ENCODE measurements around the gene CPEB1.
"Not testable (repeated sequence)": the region's sequence is repeated elsewhere in the genome, so short reads cannot be mapped to it uniquely, and the experiment has no call there.

The CPEB1 gene

GRCh38 chr15:82649226-82649999 is 2.2 kb upstream of the CPEB1 start:
- DNase-seq (ENCODE audit: low read depth): no peak

DNA sequence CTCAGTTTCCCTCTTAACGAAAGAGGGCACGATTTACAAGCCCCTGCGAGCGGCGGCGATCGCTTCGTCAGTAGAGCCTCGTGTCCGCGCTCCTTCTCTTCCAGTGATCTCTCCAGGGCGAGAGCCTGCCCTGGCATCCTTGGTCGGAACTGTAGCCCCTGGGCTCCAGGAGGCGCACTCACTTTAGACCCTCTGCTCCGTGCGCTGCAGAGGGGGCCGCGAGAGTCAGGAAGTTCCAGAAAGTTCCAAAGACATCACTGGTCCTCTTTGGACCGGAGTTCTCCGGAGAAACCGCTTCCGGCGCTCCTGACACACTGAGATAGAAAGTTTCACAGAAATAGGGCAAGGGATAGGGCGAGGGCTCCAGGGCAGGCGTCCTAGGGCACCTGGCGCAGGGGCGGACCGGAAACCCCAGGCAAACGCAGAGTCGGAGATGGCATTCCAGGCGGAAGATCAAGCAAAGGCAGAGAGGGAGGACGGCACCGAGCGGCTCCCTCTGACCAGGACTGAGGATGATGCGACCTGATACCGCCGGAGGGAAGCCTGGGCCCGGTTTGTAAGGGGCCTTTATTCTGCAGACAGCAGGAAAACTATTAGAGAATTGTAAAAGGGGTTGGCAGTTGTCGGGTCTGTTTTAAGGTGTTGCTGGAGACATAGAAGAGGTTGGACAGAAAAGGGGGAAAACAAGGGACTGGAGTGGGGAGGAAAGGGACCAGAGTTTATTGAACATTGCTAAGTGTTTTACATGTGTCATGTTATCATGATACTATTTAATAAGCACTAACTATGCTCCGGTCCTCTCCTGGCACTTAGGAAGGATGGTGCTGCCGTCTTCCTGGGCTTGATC is 1.3 kb upstream of the CPEB1 start:
- no peak for DNase-seq (ENCODE audit: low read depth)

DNA sequence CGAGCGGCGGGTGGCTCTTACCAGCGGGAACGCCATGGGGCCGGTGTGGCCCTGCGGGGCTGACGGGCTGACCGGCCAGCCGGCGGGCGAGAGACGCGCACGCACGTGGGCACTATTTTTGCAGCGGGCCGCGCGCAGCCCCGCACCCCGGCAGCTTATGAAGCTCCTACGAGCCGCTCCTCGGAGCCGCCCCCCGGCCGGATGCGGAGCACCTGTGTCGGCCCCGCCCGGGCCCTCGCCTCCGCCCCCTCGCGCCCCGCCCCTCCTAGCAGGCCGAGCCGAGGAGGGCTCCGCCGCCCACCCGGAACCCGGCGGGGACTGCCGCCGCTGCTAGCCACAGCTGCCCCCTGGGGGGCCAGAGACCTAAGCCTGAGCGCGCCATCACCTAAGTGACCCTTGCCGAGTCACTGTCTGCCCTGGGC is 683 bp upstream of the CPEB1 start:
- DNase-seq (ENCODE audit: low read depth): no peak

DNA sequence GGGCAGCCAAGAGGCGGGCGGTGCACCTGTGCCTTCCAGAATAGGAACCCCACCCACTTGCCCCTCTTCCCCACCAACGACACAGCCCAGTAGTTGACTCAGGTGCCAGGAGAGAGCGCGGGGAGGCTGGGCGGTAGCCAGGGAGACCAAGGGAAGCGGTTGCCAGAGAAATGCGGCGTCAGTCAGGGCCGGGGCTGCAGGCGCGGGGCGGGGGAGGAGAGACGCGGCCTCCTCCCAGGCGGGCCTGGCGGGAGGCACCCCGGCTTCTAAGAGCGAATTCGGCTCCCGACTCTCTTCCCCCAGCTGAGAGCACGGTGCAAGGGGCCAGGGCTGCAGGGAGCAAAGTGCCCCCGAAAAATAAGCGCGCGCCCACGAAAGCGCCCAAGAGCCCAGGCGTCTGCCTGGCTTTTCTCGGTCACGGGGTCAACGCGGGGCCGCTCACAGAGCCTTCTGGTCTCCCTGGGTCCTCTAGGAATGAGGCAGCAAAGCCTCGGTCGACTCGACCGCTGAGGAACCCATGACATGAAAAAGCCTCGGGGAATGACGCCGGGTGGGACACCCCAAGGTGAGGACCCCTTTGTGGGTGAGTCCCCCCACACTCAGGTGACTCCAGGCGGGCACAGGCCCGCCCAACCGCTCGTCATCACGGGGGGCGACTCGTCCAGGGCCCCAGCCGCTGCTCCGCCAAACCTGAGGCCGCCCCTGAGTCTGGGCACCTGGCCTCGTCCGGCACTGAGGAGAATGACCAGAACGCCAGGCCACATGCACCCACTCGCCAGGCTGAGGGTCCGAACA is 716 bp downstream of the CPEB1 start:
- no peak for DNase-seq (ENCODE audit: low read depth)

DNA sequence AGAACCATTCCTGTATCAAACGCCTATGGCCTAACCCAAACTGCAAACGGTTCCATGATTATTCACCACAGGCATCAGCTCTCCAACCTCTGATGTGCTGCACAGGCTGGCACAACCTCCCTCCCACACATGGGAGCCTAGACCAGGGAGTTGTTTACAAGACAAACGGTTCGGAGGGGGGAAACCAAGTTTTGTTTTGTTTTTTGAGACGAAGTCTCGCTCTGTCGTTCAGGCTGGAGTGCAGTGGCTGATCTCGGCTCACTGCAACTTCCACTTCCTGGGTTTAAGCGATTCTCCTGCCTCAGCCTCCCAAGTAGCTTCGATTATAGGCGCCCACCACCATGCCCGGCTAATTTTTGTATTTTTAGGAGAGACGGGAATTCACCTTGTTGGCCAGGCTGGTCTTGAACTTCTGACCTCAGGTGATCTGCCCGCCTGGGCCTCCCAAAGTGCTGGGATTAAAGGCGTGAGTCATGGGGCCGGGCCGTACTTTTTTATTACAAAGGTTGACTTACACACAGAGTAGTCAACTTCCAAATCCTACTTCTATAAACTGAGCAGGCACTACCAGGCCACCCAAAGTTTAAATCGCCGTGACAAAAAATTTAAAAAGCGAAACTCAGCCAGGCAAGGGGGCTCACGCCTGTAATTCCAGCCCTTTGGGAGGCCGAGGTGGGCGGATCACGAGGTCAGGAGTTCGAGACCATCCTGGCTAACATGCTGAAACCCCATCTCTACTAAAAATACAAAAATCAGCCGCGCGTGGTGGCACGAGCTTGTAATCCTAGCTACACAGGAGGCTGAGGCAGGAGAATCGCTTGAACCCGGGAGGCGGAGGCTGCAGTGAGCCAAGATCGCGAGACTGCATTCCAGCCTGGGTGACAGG is 2.0 kb downstream of the CPEB1 start:
- not testable (repeated sequence) for DNase-seq (ENCODE audit: low read depth)

DNA sequence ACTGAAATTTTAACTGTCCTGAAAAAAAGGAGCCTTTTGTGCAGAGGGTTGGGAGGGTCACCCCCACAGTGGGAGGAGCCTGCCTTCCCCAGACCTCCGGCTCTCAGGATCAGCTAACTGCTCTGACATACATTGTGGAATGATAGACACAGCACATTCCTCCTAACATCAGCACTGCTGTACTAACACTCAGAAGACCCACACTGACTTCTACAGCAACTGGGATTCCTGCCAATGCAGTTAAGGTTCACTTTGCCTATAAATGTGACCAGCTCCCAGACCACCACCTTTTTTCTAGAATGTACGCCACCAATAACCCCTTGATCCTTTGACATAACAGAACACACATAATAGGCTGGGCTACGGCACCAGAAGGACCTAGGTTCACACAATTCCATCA is 3.2 kb downstream of the CPEB1 start:
- no peak for DNase-seq (ENCODE audit: low read depth)

DNA sequence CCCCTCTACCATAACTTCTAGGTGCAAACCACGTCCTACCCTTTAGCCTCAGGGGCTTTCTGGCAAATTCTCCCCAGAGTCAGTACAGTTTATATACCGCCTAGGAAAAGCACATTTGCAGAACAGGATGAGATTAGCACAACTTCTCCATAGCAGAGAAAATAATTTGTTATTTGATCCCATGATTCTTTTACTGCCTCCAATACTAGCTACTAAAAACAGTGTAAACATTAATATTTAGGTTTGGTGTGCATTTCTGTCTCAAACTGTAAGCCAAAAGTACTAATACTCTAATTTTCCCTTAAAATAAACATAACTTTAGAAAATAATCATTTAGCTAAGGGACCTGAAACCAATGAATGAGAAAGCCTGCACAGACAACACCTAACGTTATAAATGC is 4.5 kb downstream of the CPEB1 start:
- DNase-seq (ENCODE audit: low read depth): no peak

- DNase-seq (ENCODE audit: low read depth): no peak
These were observed 5.9 kb downstream of the CPEB1 start for GRCh38 chr15:82641129-82641798.

DNA sequence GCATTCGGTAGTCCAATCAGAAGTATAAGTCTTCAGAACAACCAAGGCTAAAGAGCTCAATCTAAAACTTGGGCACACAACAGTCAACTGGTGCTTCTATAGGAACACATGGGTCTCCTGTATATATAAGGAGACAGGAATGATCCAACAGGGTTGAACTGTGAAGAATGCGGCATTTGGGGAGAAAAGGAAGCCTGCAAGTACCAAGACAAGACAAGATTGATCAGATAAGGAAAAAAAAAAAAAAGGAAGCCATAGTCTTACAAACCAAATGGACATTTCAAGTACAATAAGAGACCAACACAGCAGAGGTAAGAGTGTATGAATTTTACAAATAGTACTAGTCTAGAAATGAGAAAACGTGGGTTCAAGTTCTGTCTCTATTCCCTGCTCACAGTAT is 6.5 kb downstream of the CPEB1 start:
- no peak for DNase-seq (ENCODE audit: low read depth)

DNA sequence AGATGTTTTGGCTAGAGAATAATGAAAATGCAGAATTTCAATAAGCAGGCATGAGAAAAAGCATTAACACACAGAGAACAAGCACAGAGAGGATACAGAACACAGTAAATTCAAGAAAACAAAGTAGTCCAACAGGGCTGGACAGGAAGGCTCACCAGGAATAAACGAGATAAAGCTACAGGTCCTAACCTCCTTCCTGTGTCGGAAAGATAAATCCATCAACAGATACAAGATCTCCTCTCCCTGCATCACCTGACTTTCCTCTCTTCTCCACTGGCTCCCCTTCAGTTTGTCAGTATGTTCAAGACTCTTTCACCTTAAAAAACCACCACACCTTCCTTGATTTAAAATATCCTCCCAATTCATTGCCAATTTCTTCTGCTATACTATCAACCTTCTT is 11.4 kb downstream of the CPEB1 start:
- no peak for DNase-seq (ENCODE audit: low read depth)

- DNase-seq (ENCODE audit: low read depth): no peak
These were observed 17.1 kb downstream of the CPEB1 start for GRCh38 chr15:82630033-82630432.

- no peak for DNase-seq (ENCODE audit: low read depth)
These were observed 22.0 kb downstream of the CPEB1 start for GRCh38 chr15:82625136-82625535.

- DNase-seq (ENCODE audit: low read depth): no peak
These were observed 22.7 kb downstream of the CPEB1 start for GRCh38 chr15:82624438-82624837.

DNA sequence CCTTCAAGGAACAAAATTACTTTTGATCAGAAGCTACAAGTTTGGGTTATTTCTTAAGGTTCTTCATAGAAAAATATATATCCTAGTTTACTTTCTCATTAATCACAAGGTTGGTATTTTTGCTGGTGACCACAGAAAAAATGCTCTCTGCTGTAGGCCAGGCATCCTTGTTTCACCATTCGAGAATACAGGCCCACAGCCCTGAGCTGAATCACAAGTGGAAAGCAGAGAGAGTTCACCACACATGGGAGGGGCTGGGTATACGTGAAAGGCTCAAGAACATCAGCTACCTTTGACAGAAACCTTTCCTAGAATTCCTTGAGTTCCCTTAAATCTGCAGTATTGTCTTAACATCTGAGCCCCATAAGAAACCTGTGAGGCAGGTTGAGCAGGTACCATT is 23.2 kb downstream of the CPEB1 start:
- DNase-seq (ENCODE audit: low read depth): peak; percentile 37

DNA sequence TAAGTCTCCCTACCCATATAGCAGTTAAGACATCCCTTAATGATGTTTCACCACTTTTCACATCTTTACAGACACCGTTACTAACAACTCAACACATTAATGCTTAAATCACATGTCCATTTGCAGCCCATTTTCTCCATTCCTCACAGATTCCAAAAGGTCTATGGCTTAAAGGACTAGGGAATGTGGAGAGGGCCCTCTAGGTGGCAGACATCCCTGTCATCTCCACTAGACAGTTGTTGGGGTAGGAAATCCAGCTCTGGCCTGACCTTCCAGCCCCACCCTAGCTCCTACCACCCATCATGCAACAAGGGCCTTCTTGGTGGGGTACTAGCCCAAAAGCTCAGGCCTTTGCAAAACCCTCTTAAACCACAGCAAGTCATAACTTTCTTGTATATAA is 25.2 kb downstream of the CPEB1 start:
- DNase-seq (ENCODE audit: low read depth): no peak

DNA sequence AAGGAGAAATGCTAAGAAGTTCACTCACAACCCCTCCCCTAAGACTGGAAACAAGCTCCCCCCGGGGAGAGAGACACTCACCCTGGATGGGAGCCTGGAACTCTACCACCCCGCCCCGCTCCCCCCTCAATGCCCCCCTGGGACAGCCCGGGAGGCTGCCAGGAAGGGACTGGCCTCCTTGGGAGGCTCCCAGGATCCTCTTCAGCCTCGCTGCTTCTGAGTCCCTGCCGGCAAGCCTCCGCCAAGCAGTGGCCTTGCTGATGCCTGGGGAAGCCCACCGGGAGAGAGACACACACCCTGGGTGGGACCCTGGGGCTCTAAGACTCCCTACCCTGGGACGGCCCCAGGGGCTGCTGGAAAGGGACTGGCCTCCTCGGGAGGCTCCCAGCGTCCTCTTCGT is 33.4 kb downstream of the CPEB1 start:
- no peak for DNase-seq (ENCODE audit: low read depth)

GRCh38 chr15:82611348-82611747 is 35.8 kb downstream of the CPEB1 start:
- DNase-seq (ENCODE audit: low read depth): no peak

DNA sequence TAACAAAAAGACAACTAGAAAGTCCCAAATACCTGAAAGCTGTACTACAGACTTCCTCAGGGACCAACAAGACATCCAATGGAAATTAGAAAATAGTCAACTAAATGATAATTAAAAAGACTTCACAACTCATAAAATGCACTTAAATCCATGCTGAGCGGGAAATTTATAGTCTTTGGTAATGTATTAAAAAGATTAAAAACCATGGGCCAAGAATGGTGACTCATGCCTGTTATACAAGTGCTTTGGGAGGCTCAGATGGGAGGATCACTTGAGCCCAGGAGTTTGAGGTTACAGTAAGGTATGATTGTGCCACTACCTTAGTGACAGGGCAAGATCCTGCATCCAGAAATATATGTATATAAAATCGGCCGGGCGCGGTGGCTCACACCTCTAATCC is 45.0 kb downstream of the CPEB1 start:
- DNase-seq (ENCODE audit: low read depth): no peak

GRCh38 chr15:82599862-82600261 is 47.3 kb downstream of the CPEB1 start:
- DNase-seq (ENCODE audit: low read depth): no peak

- no peak for DNase-seq (ENCODE audit: low read depth)
These were observed 49.3 kb downstream of the CPEB1 start for GRCh38 chr15:82597815-82598214.

DNA sequence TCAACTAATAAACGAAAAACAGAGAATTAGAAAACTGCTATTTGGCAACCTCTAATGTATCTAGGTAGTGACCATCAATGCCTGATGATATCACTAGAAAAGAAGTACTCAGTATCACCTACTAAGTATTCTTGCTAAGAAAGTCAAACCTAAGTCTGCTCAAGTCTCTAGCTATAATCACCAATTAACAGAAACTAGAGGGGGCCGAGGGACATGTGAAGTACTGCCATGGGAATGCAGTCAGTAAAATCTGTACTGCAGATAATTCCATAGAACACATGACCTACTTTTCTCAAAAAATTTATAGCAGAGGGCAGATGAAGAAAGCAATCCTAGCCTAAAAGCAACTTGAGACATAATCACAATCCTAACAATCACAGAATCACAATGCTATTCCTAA is 51.4 kb downstream of the CPEB1 start:
- DNase-seq (ENCODE audit: low read depth): no peak
